Thyroid gland (tissue), 4 donors: ENCODE data around the gene ATF5. TPM values are rescaled to one million over a fixed set of nuclear protein-coding genes. Genes with fewer than 3 reads are reported as not detected.

Experiments used
- DNase-seq, 2 donors: peaks; one replicate each; pipeline ENCODE4 v3.0.0-alpha.2; 2019
- H3K27ac ChIP-seq, 3 donors: fragments of 200-600 bp; sonication (generic); 1 replicate in 2 of 3; 2 replicates in 1 of 3; pipeline ENCODE4 v1.5.1; 2016 to 2019; ENCODE audit warnings: mild to moderate bottlenecking in 1 of 3, moderate library complexity in 1 of 3
- H3K27me3 ChIP-seq: fragments of 200-600 bp; sonication (generic); one replicate; pipeline ENCODE4 v1.5.1; 2019
- H3K36me3 ChIP-seq, 2 donors: fragments of 200-600 bp; sonication (generic); one replicate each; pipeline ENCODE4 v1.5.1; 2016 to 2019
- H3K4me1 ChIP-seq, 2 donors: fragments of 200-600 bp; sonication (generic); one replicate each; pipeline ENCODE4 v1.5.1; 2017 to 2019
- H3K4me3 ChIP-seq, 3 donors: fragments of 200-600 bp; sonication (generic); replicated peaks in 1 of 3; 1 replicate in 2 of 3; 2 replicates in 1 of 3; pipeline ENCODE4 v1.5.1; 2016; ENCODE audit warnings: mild to moderate bottlenecking in 1 of 3
- H3K9me3 ChIP-seq: fragments of 200-600 bp; sonication (generic); one replicate; pipeline ENCODE4 v1.5.1; 2017
- POLR2A ChIP-seq, 2 donors: fragments of 450-650 bp; IDR thresholded peaks; one replicate each; pipeline ENCODE4 v1.6.1; 2017; ENCODE audit warnings: antibody characterized with exemption in 2 of 2, mild to moderate bottlenecking in 2 of 2, moderate library complexity in 1 of 2
- WGBS, 2 donors: methylation state at CpG; one replicate each; pipeline ENCODE4 v1.1.5; 2017; 5-methylcytosine and 5-hydroxymethylcytosine counted together
- intact Hi-C: fragments of 100-400 bp; cut with DNase I; formaldehyde crosslinking; loops from one replicate; pipeline ENCODE4 v1.15.1; 2023
- total RNA-seq, 4 donors: library from RNA; depleted of rRNA; stranded (reverse); fragments of >200 nt; gene quantifications; one replicate each; pipeline ENCODE4 v1.2.3, GENCODE V29; 2016
- TF ChIP-seq, protein P1 (sequence below), 6 experiments: fragments of 200-600 bp in 3 of 6; fragments of 450-650 bp in 3 of 6; sonication (generic) in 3 of 6; IDR thresholded peaks; one replicate each; pipeline ENCODE4 v1.5.1; 2016 to 2019; ENCODE audit warnings: antibody characterized with exemption in 6 of 6, mild to moderate bottlenecking in 2 of 6, inconsistent platforms in 1 of 6, moderate library complexity in 1 of 6

The ATF5 gene
- total RNA-seq, 4 donors from 2014 or later = 6.3 to 17.9 (median 8.0) TPM

DNA sequence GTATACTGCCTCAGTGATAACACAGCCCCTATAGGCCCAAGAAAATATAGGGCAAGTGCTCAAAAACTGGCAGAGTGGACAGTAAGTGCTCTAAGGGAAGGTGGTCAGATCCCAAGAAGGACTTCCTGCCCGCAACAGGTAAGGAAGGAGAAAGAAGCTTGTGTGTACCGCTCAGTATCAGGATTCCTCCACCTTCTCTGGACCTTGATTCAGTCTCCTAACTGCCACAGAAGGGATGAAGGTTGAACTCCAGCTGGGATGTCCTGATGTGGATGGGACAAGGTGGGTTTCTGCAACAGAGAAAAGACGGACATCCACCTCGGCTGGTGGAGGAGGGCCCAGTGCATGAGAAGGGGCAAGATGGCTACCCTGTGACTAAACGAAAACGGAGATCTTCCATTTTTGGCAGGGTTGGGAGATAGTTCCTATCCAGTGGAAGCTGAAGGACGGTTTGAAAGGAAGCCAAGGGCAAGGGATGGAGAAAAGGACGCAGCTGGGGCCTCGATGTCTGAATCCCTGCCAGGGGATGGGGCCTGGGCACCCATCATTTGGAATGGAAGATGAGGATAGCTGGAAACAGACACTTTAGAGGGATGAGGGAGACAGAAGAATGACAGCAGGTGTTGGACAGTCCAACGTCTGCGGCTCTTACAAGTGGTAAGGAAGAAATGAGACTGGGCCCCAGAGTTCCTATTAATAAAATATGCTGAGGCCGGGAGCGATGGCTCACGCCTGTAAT is 1.3 kb upstream of the ATF5 start:
- 78 to 80% methylated on average over 14 of the region's 14 CpGs for WGBS, 2 donors
- peaks cover 4 to 10% of the 10 kb centered on the region in 2 donors for H3K36me3 ChIP-seq
- no peak for TF ChIP-seq POLR2A (IDR thresholded peaks at IDR 0.05)
- TF ChIP-seq, protein P1, sequence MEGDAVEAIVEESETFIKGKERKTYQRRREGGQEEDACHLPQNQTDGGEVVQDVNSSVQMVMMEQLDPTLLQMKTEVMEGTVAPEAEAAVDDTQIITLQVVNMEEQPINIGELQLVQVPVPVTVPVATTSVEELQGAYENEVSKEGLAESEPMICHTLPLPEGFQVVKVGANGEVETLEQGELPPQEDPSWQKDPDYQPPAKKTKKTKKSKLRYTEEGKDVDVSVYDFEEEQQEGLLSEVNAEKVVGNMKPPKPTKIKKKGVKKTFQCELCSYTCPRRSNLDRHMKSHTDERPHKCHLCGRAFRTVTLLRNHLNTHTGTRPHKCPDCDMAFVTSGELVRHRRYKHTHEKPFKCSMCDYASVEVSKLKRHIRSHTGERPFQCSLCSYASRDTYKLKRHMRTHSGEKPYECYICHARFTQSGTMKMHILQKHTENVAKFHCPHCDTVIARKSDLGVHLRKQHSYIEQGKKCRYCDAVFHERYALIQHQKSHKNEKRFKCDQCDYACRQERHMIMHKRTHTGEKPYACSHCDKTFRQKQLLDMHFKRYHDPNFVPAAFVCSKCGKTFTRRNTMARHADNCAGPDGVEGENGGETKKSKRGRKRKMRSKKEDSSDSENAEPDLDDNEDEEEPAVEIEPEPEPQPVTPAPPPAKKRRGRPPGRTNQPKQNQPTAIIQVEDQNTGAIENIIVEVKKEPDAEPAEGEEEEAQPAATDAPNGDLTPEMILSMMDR (IDR thresholded peaks at IDR 0.05) = no peak
- no peaks in the 10 kb centered on the region for H3K9me3 ChIP-seq
- H3K4me3 ChIP-seq = no peak overlapping the region
- peaks cover 0 to 20% of the 10 kb centered on the region in 2 donors for H3K4me1 ChIP-seq
- H3K27ac ChIP-seq = no peak overlapping the region
- H3K27me3 ChIP-seq = no peaks in the 10 kb centered on the region
- DNase-seq = no peak
- intact Hi-C loops = no loop called here

DNA sequence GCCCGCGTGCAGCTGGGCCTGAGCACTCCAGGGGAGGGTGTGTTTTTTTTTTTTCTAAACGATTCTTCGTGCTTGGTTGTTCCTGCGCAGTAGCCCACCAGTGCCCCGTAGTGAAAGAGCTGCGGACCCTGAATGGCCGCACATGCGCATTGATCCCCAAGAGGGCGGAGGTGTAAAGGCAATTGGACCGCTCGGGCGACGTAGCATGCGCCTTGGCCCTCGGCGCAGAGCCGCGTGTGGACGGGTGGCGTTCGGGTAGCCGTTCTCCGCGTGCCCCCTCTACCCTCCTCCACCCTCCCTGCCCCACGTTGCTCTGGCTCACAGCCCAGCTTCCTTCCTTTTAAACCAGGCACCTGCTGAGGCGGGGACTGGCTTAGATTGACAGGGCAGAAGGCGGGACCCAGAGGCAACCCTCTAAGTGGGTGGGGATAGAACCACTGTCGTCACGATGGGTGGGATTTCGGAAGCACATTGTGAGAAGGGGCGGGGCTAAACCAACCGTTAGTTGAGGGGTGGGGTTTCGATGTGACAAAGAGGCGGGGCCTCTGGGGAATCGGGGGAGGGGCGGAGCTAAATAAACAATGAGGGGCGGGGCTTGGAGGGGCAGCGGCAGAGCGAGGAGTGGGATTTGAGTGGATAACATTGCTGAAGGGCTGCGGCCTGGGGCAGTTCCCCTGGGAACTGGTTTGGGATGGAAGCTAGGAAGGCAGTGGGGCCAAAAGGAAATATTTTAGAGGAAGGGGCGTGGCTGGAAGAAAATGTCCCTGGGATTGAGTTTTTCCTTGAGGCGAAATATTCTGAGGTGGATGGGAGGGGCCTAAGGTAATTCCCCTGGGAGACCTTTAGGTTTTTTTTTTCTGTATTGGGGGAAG is 842 bp downstream of the ATF5 start:
- Histone ChIP-seq H3K36me3 (no peaks in the 10 kb centered on the region), H3K27ac (peak overlapping the region; percentile 72 to 91 (median 89)), H3K4me1 (peaks cover 0 to 20% of the 10 kb centered on the region in 2 donors), H3K27me3 (no peaks in the 10 kb centered on the region), H3K4me3 (peak overlapping the region in 2 of 3 donors; percentile 73 to 86), H3K9me3 (no peaks in the 10 kb centered on the region)
- TF ChIP-seq, protein P1 (IDR thresholded peaks at IDR 0.05) = peak in 2 of 6 experiments; percentile 16 to 24
- TF ChIP-seq POLR2A (IDR thresholded peaks at IDR 0.05) = peak in 1 of 2 donors; percentile 46
- intact Hi-C loops = no loop called here
- peak; percentile 87 to 89 for DNase-seq
- 4% methylated on average over 30 to 42 of the region's 43 CpGs for WGBS, 2 donors

DNA sequence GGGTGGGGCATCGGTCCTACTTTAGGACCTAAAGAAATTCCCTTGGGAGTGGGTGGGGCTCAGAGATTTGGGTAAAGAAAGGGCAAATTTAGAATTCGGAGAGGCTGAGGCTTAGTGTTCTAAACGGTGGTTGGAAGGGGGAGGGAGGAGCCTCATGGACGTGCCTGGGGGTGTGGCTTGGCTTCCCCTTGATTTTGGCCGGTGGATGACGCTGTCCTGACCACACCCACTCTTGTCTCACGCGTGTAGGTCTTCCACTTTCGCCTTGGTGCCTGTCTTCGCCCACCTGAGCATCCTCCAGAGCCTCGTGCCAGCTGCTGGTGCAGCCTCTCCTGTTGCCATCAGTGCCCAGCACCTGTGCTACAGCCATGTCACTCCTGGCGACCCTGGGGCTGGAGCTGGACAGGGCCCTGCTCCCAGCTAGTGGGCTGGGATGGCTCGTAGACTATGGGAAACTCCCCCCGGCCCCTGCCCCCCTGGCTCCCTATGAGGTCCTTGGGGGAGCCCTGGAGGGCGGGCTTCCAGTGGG is 1.5 kb downstream of the ATF5 start:
- Histone ChIP-seq H3K4me1 (peaks cover 0 to 20% of the 10 kb centered on the region in 2 donors), H3K36me3 (no peaks in the 10 kb centered on the region), H3K9me3 (no peaks in the 10 kb centered on the region), H3K27ac (no peak overlapping the region), H3K27me3 (no peaks in the 10 kb centered on the region), H3K4me3 (no peak overlapping the region)
- intact Hi-C loops = no loop called here
- peak in 1 of 2 donors; percentile 13 for DNase-seq
- WGBS, 2 donors = 52 to 53% methylated on average over 15 of the region's 15 CpGs
- TF ChIP-seq POLR2A (IDR thresholded peaks at IDR 0.05) = no peak
- TF ChIP-seq, protein P1 (IDR thresholded peaks at IDR 0.05) = no peak

DNA sequence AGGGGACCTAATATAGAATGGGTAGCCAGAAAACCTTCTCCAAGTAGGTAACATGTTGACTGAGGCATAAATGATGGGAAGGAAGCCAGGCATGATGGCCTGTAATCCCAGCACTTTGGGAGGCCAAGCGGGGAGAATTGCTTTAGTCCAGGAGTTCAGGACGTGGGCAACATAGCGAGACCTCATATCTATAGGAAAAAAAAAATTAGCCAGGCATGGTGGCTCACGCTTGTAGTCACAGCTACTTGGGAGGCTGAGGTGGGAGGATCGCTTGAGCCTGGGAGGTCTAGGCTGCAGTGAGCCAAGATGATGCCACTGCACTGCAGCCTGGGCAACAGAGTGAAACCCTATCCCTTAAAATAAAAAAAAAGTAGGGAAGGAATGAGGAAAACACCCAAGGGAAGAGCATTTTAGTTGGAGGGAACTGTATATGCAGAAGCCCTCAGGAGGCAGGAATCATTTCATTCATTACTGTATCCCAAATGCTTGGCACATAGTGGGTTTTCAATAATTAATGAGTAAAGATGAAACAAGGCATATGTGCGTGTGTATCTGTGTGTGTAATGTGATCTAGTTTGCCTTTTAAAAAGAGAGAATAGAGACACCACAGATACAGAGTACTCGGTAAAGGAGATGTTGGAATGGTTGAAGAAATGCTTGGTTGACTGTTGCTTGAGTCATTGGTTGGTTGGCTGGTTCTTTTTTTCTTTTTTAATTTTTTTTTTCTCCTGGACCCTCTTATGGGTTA is 2.5 kb downstream of the ATF5 start:
- Histone ChIP-seq H3K27ac (no peak overlapping the region), H3K27me3 (no peaks in the 10 kb centered on the region), H3K4me1 (peaks cover 0 to 20% of the 10 kb centered on the region in 2 donors), H3K4me3 (no peak overlapping the region), H3K9me3 (no peaks in the 10 kb centered on the region), H3K36me3 (no peaks in the 10 kb centered on the region)
- DNase-seq = no peak
- TF ChIP-seq POLR2A (IDR thresholded peaks at IDR 0.05) = no peak
- TF ChIP-seq, protein P1 (IDR thresholded peaks at IDR 0.05) = no peak
- 93 to 95% methylated on average over 7 of the region's 7 CpGs for WGBS, 2 donors
- intact Hi-C loops = no loop called here
